ENCODE data around the gene CASP9.
"Not testable (repeated sequence)": the region's sequence is repeated elsewhere in the genome, so short reads cannot be mapped to it uniquely, and the experiment has no call there.

The CASP9 gene

DNA sequence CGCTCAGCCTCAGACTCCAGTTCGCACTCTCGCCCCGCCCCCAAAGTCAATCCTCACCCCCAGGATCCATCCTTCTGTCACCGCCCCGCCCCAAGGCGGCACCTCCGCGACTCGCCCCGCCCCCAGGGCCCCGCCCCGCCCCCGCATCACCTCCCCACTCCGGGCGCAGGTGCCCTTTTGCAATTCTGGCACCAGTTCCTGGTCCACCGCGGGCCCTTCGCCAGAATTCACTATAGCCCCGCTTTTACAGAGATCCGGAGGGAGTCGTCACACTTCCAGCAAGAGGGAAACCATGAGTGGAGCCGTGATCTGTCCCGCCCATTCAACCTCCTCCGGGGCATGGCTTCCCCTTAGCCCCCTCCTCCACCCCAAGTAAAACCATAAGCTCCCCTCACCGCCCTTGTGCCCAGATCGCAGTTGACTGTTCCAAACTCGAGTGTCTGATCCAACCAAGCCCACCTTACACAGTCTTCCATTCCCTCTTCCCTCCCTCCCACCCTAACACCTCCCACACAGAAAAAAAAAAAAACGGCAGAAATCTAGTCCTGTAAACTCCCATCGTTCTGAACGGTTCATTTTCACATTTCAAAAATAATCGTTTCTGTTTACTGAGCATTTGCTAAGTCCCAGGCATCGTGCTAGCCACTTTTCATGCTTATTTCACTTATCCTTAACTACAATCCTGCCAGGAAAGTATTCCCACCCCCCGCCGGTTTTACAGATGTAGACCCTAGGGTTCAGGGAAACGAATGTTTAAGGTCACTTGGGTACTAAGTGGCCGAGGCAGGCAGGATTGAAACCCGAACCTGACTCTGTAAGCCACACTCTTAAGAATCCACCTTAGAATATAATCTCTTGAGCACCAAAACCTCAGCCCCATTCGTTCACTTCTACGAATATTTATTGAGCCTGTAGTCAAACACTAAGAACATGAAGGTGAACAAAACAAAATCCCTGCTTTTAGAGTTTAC is 1.3 kb upstream of the CASP9 start:
- DNase-seq = no peak

DNA sequence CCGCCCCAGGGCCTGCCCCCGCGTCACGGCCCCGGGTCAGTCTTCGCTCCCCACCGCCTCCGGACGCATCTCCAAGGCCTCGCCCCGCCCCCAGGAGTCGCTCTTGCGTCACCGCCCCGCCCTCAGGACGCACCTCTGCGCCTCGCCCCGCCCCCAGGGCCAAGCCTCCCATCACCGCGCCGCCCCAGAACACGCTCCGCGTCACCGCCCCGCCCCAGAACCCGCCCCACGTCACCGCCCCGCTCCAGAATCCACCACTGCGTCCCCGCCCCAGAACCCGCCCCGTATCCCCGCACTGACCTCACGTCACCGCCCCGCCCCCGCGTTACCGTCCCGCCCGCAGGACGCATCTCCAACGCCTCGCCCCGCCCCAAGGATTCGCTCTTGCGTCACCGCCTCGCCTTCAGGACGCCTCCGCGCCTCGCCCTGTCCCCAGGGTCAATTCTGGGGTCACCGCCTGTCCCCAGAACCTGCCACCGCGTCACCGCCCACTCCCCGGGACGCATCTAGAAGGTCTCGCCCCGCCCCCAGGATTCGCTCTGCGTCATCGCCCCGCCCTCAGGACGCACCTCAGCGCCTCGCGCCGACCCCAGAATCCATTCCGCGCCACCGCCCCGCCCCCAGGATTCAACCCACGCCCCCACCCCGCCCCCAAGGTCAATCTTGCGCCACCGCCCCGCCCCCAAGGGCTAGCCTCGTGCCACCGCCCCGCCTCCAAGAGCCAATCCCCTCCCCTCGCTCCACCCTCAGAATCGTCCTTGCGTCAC is 451 bp upstream of the CASP9 start:
- DNase-seq = peak; percentile 100

DNA sequence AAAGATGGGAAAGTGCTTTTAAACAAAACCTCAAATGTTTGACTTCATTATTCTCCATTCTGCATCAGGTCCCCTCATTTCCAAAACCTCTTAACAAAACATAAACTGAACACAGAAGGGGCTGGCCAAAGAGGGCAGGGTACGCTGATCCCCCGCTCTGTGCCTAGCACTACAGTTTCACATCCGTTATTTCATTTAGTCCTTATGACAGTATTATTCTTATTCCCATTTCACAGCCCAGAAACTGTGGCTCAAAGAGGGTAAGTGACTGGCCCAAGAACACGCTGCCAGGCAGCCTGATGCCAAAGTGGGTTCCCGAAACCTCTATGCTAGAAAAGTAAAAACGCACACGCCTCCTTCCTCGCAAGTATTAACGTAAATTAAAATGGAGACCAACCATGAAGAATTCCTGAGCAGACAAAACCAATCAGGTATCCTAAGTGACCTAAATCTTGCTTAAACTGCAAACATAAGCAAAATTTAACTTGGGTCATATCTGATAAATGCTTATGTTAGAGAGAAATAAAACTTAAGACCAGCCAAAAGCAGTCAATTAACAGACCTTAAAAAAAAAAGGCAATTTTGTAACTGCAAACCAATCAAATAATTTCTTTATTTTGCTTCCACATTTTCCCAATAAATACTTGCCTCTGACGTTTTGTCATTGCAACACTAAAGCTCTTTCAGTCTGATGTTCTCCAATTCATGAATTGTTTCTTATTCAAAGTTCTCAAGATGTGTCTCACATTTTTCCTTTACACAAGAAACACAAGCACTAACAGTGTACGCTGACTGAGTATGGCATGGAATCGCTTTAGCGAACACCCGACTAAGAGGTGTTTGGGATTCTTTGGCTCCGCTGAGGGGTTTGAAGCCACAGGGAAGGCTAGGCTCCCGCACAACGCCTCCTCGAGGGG is 653 bp downstream of the CASP9 start:
- DNase-seq = no peak

DNA sequence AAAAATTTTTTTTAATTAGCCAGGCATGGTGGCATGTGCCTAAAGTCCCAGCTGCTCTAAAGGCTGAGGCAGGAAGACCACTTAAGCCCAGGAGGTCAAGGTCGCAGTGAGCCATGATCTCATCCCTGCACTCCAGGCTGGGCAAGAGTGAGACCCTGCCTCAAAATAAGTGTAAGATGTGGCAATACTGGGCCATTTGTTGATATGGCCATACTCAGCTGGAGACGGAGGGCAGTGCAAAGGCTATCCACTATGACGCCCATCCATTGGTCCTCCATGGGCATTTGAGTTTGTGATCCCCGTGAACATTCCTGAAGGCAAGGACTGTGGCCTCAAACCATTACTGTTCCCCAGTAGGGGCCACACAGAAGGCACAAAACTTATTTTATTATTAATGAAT is 1.5 kb downstream of the CASP9 start:
- DNase-seq = no peak

DNA sequence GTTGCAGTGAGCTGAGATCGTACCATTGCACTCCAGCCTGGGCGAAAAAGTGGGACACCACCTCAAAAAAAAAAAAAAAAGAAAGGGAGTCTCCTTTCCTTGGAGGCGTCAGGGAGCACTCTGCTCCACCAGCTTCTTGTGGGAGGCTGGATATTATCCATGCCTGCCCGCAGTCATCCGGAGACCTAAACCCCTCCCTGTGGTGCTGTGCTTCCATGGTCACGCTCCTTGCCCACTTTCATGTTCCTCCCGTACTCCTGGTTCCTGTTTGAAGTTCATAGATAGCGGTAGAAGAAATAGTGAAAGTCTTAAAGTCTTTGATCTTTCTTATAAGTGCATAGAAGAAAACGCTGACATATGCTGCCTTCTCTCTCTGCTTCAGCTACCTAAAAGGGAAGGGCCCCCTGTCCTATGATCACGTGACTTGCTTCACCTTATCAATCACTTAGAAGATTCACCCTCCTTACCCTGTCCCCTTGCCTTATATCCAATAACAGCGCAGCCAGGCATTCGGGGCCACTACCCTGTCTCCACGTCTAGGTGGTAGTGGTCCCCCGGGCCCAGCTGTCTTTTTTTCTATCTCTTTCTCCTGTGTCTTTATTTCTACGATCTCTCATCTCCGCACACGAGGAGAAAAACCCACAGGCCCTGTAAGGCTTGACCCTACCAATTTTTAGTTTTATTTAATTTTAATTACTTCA is 2.7 kb downstream of the CASP9 start:
- not testable (repeated sequence) for DNase-seq

DNA sequence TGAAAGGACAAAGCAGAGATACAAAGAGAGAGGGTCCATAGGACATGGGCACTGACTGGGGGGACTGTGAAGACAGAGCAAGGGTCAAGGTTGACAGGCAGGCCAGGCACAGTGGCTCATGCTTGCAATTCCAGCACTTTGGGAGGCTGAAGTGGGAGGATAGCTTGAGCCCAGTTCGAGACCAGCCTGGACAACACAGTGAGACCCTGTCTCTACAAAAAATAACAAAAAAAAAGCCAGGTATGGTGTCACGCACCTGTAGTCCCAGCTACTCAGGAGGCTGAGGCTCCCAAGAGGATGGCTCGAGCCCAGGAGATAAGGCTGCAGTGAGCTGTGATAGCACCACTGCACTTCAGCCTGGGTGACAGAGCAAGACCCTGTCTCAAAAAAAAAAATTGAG is 4.4 kb downstream of the CASP9 start:
- DNase-seq = no peak

DNA sequence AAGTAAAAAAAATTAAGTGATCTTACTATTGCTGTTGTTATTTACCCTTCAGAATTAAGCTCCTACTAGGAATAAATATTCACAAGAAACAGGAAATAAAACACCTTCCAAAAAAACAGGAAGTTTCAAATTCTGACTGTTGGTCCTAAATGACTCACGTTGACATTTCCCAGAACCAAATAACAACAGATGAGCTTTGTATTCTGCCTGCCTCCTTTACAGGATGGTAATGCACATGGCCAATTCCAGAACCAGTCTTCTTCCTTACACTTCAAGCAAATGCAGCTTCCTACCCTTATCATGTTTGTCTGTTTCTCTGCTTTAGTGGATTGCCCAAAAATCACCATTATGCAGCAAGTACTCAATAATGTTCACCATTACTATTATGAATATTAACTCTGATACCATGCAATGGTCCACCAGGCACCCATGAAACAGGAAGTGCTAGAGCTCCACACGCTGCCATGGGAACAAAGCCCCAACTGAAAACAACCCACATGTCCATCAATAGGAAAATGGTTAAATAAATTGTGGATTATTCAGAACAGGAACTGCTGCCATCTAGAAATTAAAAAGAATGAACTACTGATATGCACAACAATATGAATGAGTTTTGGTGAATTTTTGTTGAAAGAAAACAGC is 8.9 kb downstream of the CASP9 start:
- no peak for DNase-seq

DNA sequence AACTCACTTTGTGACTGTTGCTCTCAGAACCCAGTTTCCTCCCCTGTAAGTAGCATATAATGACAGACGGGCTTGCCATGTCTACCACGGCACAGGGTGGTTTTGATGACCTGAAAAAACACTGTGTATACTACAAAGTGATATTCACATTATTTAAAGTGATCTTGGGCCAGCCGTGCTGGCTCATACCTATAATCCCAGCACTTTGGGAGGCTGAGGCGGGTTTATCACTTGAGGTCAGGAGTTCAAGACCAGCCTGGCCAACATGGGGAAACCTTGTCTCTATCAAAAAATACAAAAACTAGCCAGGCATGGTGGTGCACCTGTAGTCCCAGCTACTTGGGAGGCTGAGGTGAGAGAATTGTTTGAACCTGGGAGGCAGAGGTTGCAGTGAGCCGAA is 9.5 kb downstream of the CASP9 start:
- not testable (repeated sequence) for DNase-seq

DNA sequence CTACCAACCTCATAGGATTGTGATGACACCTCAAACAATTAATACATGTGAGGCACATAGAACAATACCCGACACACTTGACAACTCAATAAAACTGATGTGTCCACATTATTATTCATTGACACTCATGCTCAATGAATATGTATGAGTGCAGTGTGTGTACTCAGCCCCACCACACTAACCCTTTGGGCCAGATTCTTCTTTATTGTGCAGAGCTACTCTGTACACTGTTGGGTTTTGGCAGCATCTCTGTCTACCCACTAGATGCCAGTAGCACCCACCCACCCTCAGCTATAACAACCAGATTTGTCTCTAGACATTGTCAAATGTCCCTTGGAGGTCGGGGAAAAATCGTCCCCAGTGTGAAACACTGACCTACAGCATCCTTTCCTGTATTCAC is 10.1 kb downstream of the CASP9 start:
- DNase-seq = no peak

DNA sequence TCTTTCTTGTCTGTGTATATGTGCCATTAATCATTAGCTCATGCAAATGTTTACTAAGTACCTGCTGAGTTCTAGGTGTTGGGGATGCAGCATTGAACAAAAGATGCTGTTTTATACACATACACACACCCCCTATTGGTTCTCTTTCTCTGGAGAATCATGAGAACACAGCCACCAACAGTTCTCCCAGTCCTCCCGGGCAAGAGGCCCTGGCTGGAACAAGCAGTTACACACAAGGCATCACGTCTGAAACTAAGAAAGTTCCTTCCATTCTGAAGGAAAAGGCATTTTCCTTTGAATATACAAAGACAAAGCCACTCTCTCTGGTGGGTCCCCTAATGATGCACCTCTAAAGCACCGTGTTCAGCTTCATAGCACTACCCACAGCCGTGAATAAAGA is 10.8 kb downstream of the CASP9 start:
- no peak for DNase-seq

DNA sequence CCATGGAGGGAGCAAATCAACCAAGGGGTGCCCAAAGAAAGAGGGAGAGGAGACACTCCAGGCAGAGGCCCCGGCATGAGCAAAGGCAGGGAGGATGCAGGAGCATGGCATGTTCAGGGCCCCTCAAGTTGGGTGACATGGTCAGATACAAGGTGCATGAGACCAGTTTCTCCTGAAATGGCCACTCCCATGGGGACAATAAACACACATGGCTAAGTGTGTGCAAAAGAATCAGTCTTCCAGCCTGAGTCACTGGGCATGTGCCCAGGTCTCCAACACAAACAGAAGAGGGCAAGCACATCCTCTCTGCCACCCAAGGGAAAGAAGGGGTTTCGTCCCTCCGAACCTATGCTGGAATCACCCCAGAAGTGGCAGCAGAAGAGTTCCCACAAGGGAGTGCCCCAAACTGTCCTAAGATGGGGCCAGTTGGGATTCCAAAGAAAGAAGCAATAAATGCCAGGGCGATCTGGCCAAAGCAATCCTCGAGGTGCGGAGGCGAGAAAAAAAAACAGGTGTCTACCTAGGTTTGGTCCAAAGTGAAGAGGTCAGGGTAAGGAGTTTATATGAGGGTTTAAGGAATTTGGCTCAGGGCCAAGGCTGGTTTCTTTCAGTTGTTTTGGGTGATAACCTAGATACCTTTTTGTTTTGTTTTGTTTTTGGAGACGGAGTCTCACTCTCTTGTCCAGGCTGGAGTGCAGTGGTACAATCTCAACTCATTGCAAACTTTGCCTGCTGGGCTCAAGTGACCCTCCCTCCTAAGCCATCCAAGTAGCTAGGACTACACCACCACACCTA is 13.2 kb downstream of the CASP9 start:
- DNase-seq = no peak

DNA sequence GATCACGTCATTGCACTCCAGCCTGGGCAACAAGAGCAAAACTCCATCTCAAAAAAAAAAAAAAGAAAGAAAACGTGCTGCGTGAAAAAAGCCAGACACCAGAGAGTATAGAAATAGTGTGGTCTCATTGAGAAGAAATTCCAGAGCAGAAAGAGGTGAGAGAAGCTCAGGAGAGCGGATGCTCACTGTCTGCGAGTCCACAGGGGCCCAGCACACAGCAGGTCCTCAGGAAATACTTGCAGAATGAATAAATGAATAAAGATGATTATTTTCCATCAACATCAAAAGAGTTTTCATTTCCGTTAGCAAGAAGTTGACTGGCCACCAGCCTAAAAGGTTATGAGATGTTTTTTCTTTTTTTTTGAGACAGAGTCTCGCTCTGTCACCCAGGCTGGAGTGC is 14.4 kb downstream of the CASP9 start:
- DNase-seq = no peak

DNA sequence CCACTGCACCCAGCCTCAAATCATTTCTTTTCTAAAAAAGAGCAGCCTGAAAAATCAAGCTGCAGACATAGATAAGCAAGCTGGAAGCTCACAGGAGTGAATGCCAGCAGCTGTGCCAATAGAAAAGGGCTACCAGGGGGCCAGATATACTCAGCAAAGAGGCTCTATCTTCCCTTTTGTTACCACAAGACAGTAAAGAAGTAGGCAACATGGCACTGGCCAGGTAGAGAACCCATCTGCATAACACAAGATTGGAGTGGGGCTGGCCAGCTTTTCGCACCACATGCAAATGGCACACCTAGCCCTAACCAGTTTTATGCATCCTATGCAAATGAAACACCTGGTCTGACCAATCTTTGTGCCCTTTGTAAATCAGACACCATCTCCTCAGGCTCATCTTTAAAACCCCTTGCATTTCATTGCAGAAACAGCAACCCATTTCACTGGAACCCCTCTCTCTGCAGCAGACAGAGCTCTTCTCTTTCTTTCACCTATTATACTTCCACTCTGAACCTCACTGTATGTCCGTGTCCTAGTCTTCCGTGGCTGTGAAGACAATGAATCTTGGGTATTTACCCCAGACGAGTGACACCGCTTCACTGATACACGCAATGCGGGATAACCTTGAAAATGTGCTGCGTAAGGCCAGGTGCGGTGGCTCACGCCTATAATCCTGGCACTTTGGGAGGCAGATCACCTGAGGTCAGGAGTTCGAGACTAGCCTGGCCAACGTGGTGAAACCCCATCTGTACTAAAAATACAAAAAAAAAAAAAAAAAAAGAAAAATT is 15.1 kb downstream of the CASP9 start:
- no peak for DNase-seq

DNA sequence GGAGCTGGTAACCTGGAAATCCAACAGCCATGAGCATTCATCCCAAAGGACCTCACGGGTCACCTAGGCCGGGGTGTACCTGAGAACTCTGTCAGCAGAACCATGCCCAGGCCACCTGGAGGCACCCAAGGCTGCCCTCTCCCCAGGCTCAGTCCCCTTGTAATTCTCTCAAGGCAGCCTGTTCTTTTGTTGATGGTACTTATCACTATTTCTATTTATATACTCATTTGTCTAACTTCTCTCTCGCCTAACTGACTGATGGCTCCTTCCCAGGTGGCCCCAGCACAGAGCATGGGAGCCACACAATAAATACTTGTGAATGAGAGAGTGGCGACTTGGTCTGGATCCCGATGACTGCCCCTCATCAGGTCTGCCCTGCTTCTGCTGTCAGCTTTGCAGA is 16.7 kb downstream of the CASP9 start:
- DNase-seq = no peak

DNA sequence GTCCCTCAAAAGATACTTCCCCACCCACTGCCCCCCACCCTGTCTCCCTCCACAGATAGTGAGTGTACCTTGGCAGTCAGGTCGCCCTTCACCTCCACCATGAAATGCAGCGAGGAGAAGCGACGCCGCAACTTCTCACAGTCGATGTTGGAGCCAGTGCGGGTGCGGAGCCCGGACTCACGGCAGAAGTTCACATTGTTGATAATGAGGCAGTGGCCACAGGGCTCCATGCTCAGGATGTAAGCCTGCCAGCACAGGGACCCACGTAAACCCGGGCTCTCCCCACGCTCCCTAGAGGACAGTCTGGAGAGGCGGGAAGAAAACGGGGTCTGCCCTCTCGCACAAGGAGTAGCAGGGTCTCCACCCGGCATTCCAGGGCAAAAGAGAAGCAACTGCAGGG is 17.2 kb downstream of the CASP9 start:
- DNase-seq = no peak

DNA sequence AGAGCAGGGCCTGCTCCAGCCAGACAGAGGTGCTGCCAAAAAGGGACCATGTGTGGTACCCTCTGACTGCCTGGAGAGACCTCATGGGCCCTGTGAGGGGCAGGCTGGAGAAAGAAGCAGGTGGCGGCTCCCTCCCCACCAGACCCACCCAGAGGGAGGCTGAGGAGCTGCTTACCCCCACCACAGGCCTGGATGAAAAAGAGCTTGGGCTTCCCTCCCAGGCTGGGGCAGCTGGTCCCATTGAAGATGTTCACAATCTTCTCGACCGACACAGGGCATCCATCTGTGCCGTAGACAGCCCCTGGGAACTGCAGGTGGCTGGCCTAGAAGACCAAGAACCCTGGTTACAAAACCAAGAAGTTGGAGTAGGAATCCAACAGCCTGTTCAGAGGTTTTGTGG is 19.6 kb downstream of the CASP9 start:
- no peak for DNase-seq

DNA sequence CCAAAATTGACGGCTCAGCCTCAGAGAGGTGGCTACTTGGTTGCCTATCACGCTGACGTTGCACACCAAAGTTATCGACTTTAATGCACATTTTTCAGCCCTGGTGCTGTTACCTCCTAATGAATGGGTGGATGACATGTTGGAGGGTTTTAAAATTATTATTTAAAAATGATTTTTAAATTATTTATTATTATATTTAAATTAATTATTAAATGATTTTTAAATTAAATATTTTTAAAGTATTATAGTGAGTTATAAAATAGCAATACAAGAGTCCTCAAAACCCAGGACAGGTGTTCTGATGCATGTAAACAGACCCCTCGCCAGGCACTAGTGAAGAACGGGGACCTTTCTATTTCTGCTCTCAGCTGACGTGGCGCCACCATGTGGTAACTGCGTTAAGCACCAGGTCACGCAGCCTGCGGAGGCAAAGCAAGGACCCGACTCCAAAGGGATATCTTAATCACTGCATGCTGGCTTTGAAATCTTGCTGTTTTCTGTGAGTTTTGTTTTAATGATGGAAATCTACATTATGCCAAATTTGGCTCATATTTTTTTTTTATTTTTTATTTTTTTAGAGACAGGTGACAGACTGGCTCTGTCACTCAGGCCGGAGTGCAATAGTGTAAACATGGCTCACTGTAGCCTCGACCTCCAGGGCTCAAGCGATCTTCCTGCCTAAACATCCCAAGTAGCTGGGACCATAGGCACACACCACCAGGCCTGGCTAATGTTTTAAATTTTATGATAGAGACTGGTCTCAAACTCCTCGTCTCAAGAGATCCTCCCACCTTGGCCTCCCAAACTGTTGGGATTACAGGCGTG is 22.6 kb downstream of the CASP9 start:
- DNase-seq = peak; percentile 85

DNA sequence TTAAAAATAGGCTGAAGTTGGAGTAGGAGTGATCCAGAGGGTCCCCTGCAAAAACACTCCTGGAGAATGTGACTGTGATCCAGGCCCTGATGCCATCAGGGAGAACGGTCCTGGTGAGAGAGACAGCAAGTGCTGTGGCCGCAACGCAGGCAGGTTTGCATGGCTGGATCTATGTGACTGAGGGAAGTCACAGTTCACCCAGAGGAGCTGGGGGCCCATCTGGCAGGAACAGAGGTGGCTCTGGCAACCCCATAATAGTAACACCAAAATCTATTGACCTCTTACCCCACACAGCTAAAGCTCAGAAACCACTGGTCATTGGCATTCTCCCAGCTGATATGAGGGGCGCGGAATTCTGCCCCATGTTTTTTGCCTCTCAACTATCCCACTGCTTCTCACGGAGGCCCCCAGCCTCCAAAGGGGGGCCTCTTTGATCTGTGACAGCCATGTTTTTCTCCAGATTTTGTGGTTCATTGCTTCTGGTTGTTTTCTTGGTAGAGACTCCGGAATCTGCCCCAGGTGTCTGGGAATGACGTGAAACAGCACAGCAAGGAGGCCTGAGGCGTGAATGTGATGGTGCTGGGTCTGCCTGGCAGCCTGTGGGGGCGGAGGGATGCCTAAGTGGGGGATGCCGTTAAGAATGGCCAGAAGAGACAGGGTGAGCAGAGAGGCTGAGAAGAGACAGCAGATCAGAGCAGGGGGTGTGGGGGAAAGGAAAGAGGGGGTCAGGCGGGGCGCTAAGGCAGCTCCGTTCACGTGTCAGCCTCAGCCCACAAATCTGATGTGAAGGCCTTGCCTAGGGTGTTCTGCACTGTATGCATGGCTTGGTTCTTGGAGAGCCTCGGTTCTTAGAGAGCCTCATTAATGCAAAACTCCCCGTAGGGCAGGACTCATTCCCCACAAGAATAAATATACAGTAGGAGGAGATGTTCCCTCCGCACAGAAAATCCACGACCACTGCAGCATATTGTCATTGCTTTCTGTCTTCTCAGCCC is 23.5 kb downstream of the CASP9 start:
- no peak for DNase-seq
